HepG2 (cell line): ENCODE results near the gene SEC62. TPM values are rescaled to one million over a fixed set of nuclear protein-coding genes. Genes with fewer than 3 reads are reported as not detected.

Experiments
- ATAC-seq: fragments of 200-7000 bp; cut with Tn5 transposase; 3 replicates; pipeline ENCODE4 v1.9.1; 2020; ENCODE audit warnings: mild to moderate bottlenecking, moderate library complexity
- BruUV-seq: library from RNA; stranded (reverse); fragments of 400-500 nt; replicated peaks from 2 replicates; lab custom pipeline; 2021; lab: Mats Ljungman, UMichigan
- CTCF ChIA-PET: fragments of 300-600 bp; formaldehyde crosslinking; extraction: SDS; loops from one replicate; lab custom pipeline; 2021; ENCODE audit warnings: low total read pairs, inconsistent platforms, low intra/inter-chr PET ratio; lab: Yijun Ruan, JAX
- POLR2A ChIA-PET: fragments of 350-600 bp; sonication (Branson Sonifier 250); formaldehyde crosslinking; loops from one replicate; lab custom pipeline; 2020; ENCODE audit warnings: antibody characterized with exemption, inconsistent platforms; lab: Yijun Ruan, JAX
- DNase-seq: peaks from one replicate; pipeline ENCODE4 v3.0.0-alpha.2; 2015; ENCODE audit warnings: low spot score
- FAIRE-seq: peaks from 3 replicates; lab custom pipeline; 2011; peaks lifted over from hg19 to GRCh38; lab: Jason Lieb, UNC
- H2AFZ ChIP-seq: one replicate; pipeline ENCODE4 v1.6.1; 2011; ENCODE audit warnings: low read length, inconsistent platforms
- H3K27ac ChIP-seq: fragments of 300-600 bp; 3 replicates; pipeline ENCODE4 v1.8.0; 2011; ENCODE audit warnings: mixed run types, mild to moderate bottlenecking, mixed read lengths, low read length, inconsistent platforms; ENCODE audit not compliant: insufficient read depth; ENCODE audit errors: extremely low read length
- H3K27me3 ChIP-seq, 2 experiments: fragments of 200-600 bp in 1 of 2; 2 replicates in 1 of 2; 3 replicates in 1 of 2; pipeline versions ENCODE4 v1.6.0 to v1.8.0; 2011; ENCODE audit warnings: low read length in 2 of 2, mild to moderate bottlenecking in 2 of 2, moderate library complexity in 2 of 2, inconsistent platforms in 1 of 2; ENCODE audit not compliant: insufficient read depth in 2 of 2, control insufficient read depth in 1 of 2
- H3K36me3 ChIP-seq, 2 experiments: fragments of 200-600 bp in 1 of 2; replicated peaks in 1 of 2; 2 replicates in 1 of 2; 3 replicates in 1 of 2; pipeline versions ENCODE4 v1.5.1 to v1.8.0; 2011; ENCODE audit warnings: low read length in 2 of 2, inconsistent platforms in 1 of 2; ENCODE audit not compliant: insufficient read depth in 2 of 2, control insufficient read depth in 1 of 2
- H3K4me1 ChIP-seq: 2 replicates; pipeline ENCODE4 v1.5.1; 2012; ENCODE audit warnings: low read length, inconsistent platforms; ENCODE audit not compliant: insufficient read depth
- H3K4me2 ChIP-seq: 2 replicates; pipeline ENCODE4 v1.6.0; 2011; ENCODE audit warnings: low read depth, low read length, inconsistent platforms
- H3K4me3 ChIP-seq, 3 experiments: fragments of 200-600 bp in 1 of 3; sonication (generic), shearing (Covaris generic) in 1 of 3; replicated peaks in 1 of 3; 2 replicates each; pipeline ENCODE4 v1.5.1; 2011 to 2016; ENCODE audit warnings: low read length in 3 of 3, inconsistent platforms in 2 of 3, low read depth in 2 of 3, mild to moderate bottlenecking in 2 of 3, control low read depth in 1 of 3, mixed read lengths in 1 of 3; ENCODE audit not compliant: insufficient read depth in 1 of 3
- H3K79me2 ChIP-seq: one replicate; pipeline ENCODE4 v1.6.1; 2011; ENCODE audit warnings: low read length, inconsistent platforms; ENCODE audit not compliant: insufficient read depth
- H3K9ac ChIP-seq: 2 replicates; pipeline ENCODE4 v1.6.0; 2011; ENCODE audit warnings: mild to moderate bottlenecking, low read depth, low read length, inconsistent platforms; ENCODE audit not compliant: insufficient read depth
- H3K9me3 ChIP-seq: 2 replicates; pipeline ENCODE4 v1.5.1; 2012; ENCODE audit warnings: mild to moderate bottlenecking, low read length
- H4K20me1 ChIP-seq: 2 replicates; pipeline ENCODE4 v1.6.0; 2011; ENCODE audit warnings: inconsistent platforms, mild to moderate bottlenecking, low read length, moderate library complexity; ENCODE audit not compliant: insufficient read depth
- CHD4 ChIP-seq: fragments of 200-600 bp; sonication (generic); IDR thresholded peaks from 2 replicates; pipeline ENCODE4 v1.7.0; 2017; ENCODE audit warnings: mild to moderate bottlenecking, low read length, borderline replicate concordance
- HINFP ChIP-seq: sonication (generic); formaldehyde crosslinking; IDR thresholded peaks from 2 replicates; pipeline ENCODE4 v1.4.0; 2020; ENCODE audit warnings: low read depth, mild to moderate bottlenecking, missing genetic modification reagents
- HNRNPL ChIP-seq: fragments of 200-400 bp; formaldehyde crosslinking; IDR thresholded peaks from 2 replicates; pipeline ENCODE4 v1.6.1; 2017; ENCODE audit warnings: mild to moderate bottlenecking, low read depth, low read length
- MAFK ChIP-seq, 2 experiments: IDR thresholded peaks in 1 of 2; conservative IDR thresholded peaks in 1 of 2; 2 replicates each; pipeline ENCODE4 v1.6.1; 2011; ENCODE audit warnings: improper control_type of control experiment in 2 of 2, low read length in 2 of 2
- MTF2 ChIP-seq: sonication (generic); formaldehyde crosslinking; IDR thresholded peaks from 2 replicates; pipeline ENCODE4 v1.5.0; 2020; ENCODE audit warnings: missing genetic modification reagents, borderline replicate concordance
- PITX1 ChIP-seq: sonication (generic); formaldehyde crosslinking; IDR thresholded peaks from 2 replicates; pipeline ENCODE4 v1.5.1; 2020; ENCODE audit warnings: mild to moderate bottlenecking, missing genetic modification reagents
- TOPORS ChIP-seq: sonication (generic); formaldehyde crosslinking; IDR thresholded peaks from 2 replicates; pipeline ENCODE4 v1.8.0; 2023; ENCODE audit warnings: mild to moderate bottlenecking, missing genetic modification reagents
- ZBTB37 ChIP-seq: sonication (generic); formaldehyde crosslinking; IDR thresholded peaks from 2 replicates; pipeline ENCODE4 v1.4.0; 2020; ENCODE audit warnings: mild to moderate bottlenecking, missing genetic modification reagents
- ZNF576 ChIP-seq: sonication (generic); formaldehyde crosslinking; IDR thresholded peaks from 2 replicates; pipeline ENCODE4 v1.4.0; 2020; ENCODE audit warnings: mild to moderate bottlenecking, missing genetic modification reagents
- WGBS: methylation state at CpG from one replicate; pipeline ENCODE4 v1.1.6; 2017; ENCODE audit warnings: low lambda C conversion rate; 5-methylcytosine and 5-hydroxymethylcytosine counted together
- in situ Hi-C: cut with HindIII; loops from 2 replicates; pipeline ENCODE4 v1.10.0; 2017; ENCODE audit warnings: low pct_unique_long_range_greater_than_20kb; ENCODE audit not compliant: extremely low pct_ligation_motif_present
- intact Hi-C: fragments of 100-400 bp; cut with micrococcal nuclease; formaldehyde crosslinking; loops from one replicate; pipeline ENCODE4 v1.10.0; 2022; ENCODE audit not compliant: unreplicated experiment
- polyA plus RNA-seq, 8 experiments: library from polyadenylated mRNA; depleted of rRNA in 3 of 8; stranded (reverse) in 7 of 8; unstranded in 1 of 8; fragments of >200 nt; fragmentation: Illumina TruSeq in 4 of 8; extraction: Trizol in 4 of 8; gene quantifications; 2 replicates each; pipeline versions ENCODE4 v1.2.1 to v1.2.3, GENCODE V29; 2011 to 2016; ENCODE audit warnings: low read depth in 4 of 8, missing spikeins in 1 of 8, mixed read lengths in 1 of 8; ENCODE audit not compliant: insufficient read depth in 1 of 8
- total RNA-seq, 5 experiments: library from RNA; depleted of rRNA; stranded (reverse); fragments of >200 nt; fragmentation: Illumina TruSeq; extraction: Trizol; gene quantifications; 2 replicates each; pipeline ENCODE4 v1.2.3, GENCODE V29; 2016; ENCODE audit warnings: low read depth in 1 of 5

SEC62 gene
- total and polyA plus RNA-seq, 2 of the 13 experiments (the other 11 are each of a cell fraction or from before 2014, with no cell fraction given): 54.0 to 68.7 TPM

- Histone ChIP-seq H3K9me3 (no peaks in the 10 kb centered on the region), H4K20me1 (no peaks in the 10 kb centered on the region)
- POLR2A ChIA-PET: no interaction called here
- no peak for FAIRE-seq
- no peak for TF ChIP-seq TOPORS (CRISPR knock-in tag)
- peak; percentile 40 to 58; a peak in 3 of 4 replicates for TF ChIP-seq MAFK (conservative IDR thresholded peaks at IDR 0.05 in 1 of 2, IDR thresholded peaks at IDR 0.05 in 1 of 2; ENCODE audit: low read length in 2 of 2)
- TF ChIP-seq, all 625 proteins: peak for 1
- no TSS peak for BruUV-seq
- H2AFZ ChIP-seq: no peak overlapping the region
- no peak overlapping the region for H3K9ac ChIP-seq
- no peak overlapping the region for H3K27ac ChIP-seq
- in situ Hi-C loops: no loop called here
- 45% methylated on average over 3 of the region's 3 CpGs for WGBS
- no peaks in the 10 kb centered on the region for H3K36me3 ChIP-seq
- no peaks in the 10 kb centered on the region for H3K79me2 ChIP-seq
- no peak for ATAC-seq
- no peaks in the 10 kb centered on the region for H3K4me1 ChIP-seq
- intact Hi-C loops: no loop called here
- H3K4me2 ChIP-seq: no peak overlapping the region
- no peak for DNase-seq
- CTCF ChIA-PET: no interaction called here
- H3K4me3 ChIP-seq: no peak overlapping the region
- peaks cover 0 to 9% of the 10 kb centered on the region in 2 experiments; a peak in 2 of 5 replicates for H3K27me3 ChIP-seq
Measured at GRCh38 chr3:169930843-169931242, 35.8 kb upstream of the SEC62 start.

GRCh38 chr3:169931747-169932520 is 34.7 kb upstream of the SEC62 start:
- Histone ChIP-seq H3K27me3 (peaks cover 0 to 9% of the 10 kb centered on the region in 2 experiments; a peak in 2 of 5 replicates), H3K36me3 (no peaks in the 10 kb centered on the region), H3K27ac (no peak overlapping the region), H3K79me2 (no peaks in the 10 kb centered on the region), H3K9me3 (no peaks in the 10 kb centered on the region), H3K4me1 (no peaks in the 10 kb centered on the region), H3K4me2 (no peak overlapping the region), H4K20me1 (no peaks in the 10 kb centered on the region), H2AFZ (no peak overlapping the region), H3K9ac (no peak overlapping the region), H3K4me3 (no peak overlapping the region)
- DNase-seq (no peak), ATAC-seq (no peak), FAIRE-seq (no peak)
- CTCF ChIA-PET: no interaction called here
- in situ Hi-C loops (no loop called here), intact Hi-C loops (no loop called here)
- 34% methylated on average over 14 of the region's 14 CpGs for whole genome bisulfite sequencing
- POLR2A ChIA-PET: no interaction called here
- no TSS peak for BruUV-seq
- no peak for TF ChIP-seq HINFP (CRISPR knock-in tag)
- TF ChIP-seq ZNF576 (CRISPR knock-in tag): no peak
- no peak for TF ChIP-seq MTF2 (CRISPR knock-in tag)
- no peak for TF ChIP-seq ZBTB37 (CRISPR knock-in tag)
- TF ChIP-seq PITX1: no peak
- TF ChIP-seq CHD4: no peak
- no peak for TF ChIP-seq HNRNPL
